Left lung (tissue), 10 donors: Measurements from ENCODE around the gene BMPR1B. TPM values are rescaled to one million over a fixed set of nuclear protein-coding genes. Genes with fewer than 3 reads are reported as not detected.
"Not testable (repeated sequence)": the region's sequence is repeated elsewhere in the genome, so short reads cannot be mapped to it uniquely, and the experiment has no call there.

Experiments used
- ATAC-seq: fragments of 200-7000 bp; cut with Tn5 transposase; one replicate; pipeline ENCODE4 v1.9.1; 2020; ENCODE audit warnings: moderate library complexity
- DNase-seq, 4 donors: peaks; one replicate each; pipeline ENCODE4 v3.0.0-alpha.2; 2013 to 2020
- H3K27ac ChIP-seq, 2 donors: fragments of 200-600 bp; sonication (generic) in 1 of 2; one replicate each; pipeline versions ENCODE4 v1.5.0 to v1.8.0; 2020 to 2021
- H3K27me3 ChIP-seq, 2 donors: fragments of 200-600 bp; sonication (generic) in 1 of 2; one replicate each; pipeline versions ENCODE4 v1.5.0 to v1.8.0; 2020 to 2021
- H3K36me3 ChIP-seq, 2 donors: fragments of 200-600 bp; sonication (generic) in 1 of 2; one replicate each; pipeline versions ENCODE4 v1.5.0 to v1.8.0; 2020 to 2021
- H3K4me1 ChIP-seq, 2 donors: fragments of 200-600 bp; one replicate each; pipeline ENCODE4 v1.8.0; 2021
- H3K4me3 ChIP-seq, 2 donors: fragments of 200-600 bp; sonication (generic) in 1 of 2; one replicate each; pipeline versions ENCODE4 v1.5.0 to v1.8.0; 2020 to 2021; ENCODE audit warnings: mild to moderate bottlenecking in 1 of 2
- H3K9me3 ChIP-seq, 2 donors: fragments of 200-600 bp; sonication (generic) in 1 of 2; one replicate each; pipeline versions ENCODE4 v1.5.0 to v1.8.0; 2020 to 2021
- CTCF ChIP-seq, 2 donors: fragments of 200-600 bp; sonication (generic) in 1 of 2; IDR thresholded peaks; one replicate each; pipeline versions ENCODE4 v1.5.0 to v1.8.0; 2021; ENCODE audit warnings: antibody characterized with exemption in 2 of 2
- intact Hi-C, 2 donors: fragments of 100-400 bp; cut with DNase I; formaldehyde crosslinking; loops; one replicate each; pipeline versions ENCODE4 v1.11.2 to v1.14.2; 2022
- polyA plus RNA-seq, 6 donors: library from polyadenylated mRNA; unstranded; fragments of 120-200 nt; gene quantifications; one replicate each; pipeline ENCODE4 v1.2.1, GENCODE V29; 2013; ENCODE audit not compliant: insufficient read length in 6 of 6
- total RNA-seq, 2 donors: library from RNA; stranded (reverse); fragmentation: NEBNext Ultra II Directional; extraction: Animal tissue kit (Norgen Biotek cat#: 25700); gene quantifications; one replicate each; pipeline ENCODE4 v1.2.1, GENCODE V29; 2021
- donor health status: DM: no; HTN: yes; CAD: no.
- donor health status: DM: no; HTN: no; CAD: no.

Gene BMPR1B
- total and polyA plus RNA-seq, 8 donors: 0.61 to 3.3 (median 1.1) TPM

GRCh38 chr4:95058991-95059390, 301.2 kb downstream of the BMPR1B start:
- DNase-seq: no peak
- H3K27ac ChIP-seq: no peak overlapping the region
- no peak for TF ChIP-seq CTCF (IDR thresholded peaks at IDR 0.05)
- H3K4me1 ChIP-seq: no peaks in the 10 kb centered on the region
- intact Hi-C loops: no loop called here
- no peaks in the 10 kb centered on the region for H3K9me3 ChIP-seq
- H3K27me3 ChIP-seq: no peaks in the 10 kb centered on the region
- H3K4me3 ChIP-seq: no peak overlapping the region
- no peaks in the 10 kb centered on the region for H3K36me3 ChIP-seq
- no peak for ATAC-seq

DNA sequence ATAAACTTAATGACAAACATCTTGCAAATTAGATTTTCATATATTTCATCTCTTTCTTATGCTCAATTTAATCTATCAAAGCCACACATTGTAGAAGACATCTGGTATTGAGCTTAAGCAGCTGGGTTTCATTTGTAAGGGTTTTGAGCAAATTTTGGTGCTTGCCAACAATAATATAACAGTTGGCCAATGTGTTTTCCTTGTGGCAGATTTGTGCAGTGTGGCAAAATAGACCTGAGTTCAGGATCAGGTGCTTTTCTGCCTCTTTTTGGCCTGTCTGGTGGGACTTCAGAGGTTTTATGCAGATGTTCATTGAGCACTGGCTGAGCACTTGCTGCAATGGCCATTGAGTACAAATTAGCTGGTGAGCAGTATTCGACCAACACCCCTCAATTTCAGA, 301.9 kb downstream of the BMPR1B start:
- DNase-seq (no peak), ATAC-seq (no peak)
- H3K36me3 ChIP-seq: no peaks in the 10 kb centered on the region
- no peaks in the 10 kb centered on the region for H3K9me3 ChIP-seq
- TF ChIP-seq CTCF (IDR thresholded peaks at IDR 0.05): no peak
- H3K27me3 ChIP-seq: no peaks in the 10 kb centered on the region
- intact Hi-C loops: no loop called here
- H3K27ac ChIP-seq: no peak overlapping the region
- H3K4me1 ChIP-seq: no peaks in the 10 kb centered on the region
- H3K4me3 ChIP-seq: no peak overlapping the region

- no peak for DNase-seq
Measured at GRCh38 chr4:95061220-95061619, 303.5 kb downstream of the BMPR1B start.

DNA sequence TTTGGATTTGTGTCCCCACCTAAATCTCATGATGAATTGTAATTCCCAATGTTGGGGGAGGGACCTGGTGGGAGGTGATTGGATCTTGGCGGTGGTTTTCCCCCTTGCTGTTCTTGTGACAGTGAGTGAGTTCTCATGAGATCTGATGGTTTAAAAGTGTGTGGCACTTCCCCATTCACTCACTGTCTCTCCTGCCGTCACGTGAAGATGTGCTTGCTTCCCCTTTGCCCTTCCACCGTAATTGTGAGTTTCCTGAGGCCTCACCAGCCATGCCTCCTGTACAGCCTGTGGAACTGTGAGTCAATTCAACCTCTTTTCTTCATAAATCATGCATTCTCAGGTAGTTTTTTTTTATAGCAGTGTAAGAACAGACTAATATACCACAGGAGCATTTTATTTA, 304.0 kb downstream of the BMPR1B start:
- H3K36me3 ChIP-seq, H3K9me3 ChIP-seq, ATAC-seq, H3K4me3 ChIP-seq, H3K4me1 ChIP-seq, H3K27ac ChIP-seq, H3K27me3 ChIP-seq, intact Hi-C loops, DNase-seq: not testable (repeated sequence)

More at GRCh38 chr4:95061220-95061619, 303.5 kb downstream of the BMPR1B start:
- no peaks in the 10 kb centered on the region for H3K9me3 ChIP-seq
- no peaks in the 10 kb centered on the region for H3K4me1 ChIP-seq
- H3K27ac ChIP-seq: no peak overlapping the region
- no peaks in the 10 kb centered on the region for H3K27me3 ChIP-seq
- no peak overlapping the region for H3K4me3 ChIP-seq
- intact Hi-C loops: no loop called here
- ATAC-seq: no peak
- H3K36me3 ChIP-seq: no peaks in the 10 kb centered on the region
- no peak for TF ChIP-seq CTCF (IDR thresholded peaks at IDR 0.05)

GRCh38 chr4:95066050-95066449, 308.3 kb downstream of the BMPR1B start:
- ATAC-seq: no peak
- H3K4me3 ChIP-seq: no peak overlapping the region

More at GRCh38 chr4:95066050-95066449, 308.3 kb downstream of the BMPR1B start:
- H3K27ac ChIP-seq: no peak overlapping the region
- H3K36me3 ChIP-seq: no peaks in the 10 kb centered on the region
- DNase-seq: no peak
- intact Hi-C loops: no loop called here
- H3K27me3 ChIP-seq: no peaks in the 10 kb centered on the region
- no peaks in the 10 kb centered on the region for H3K4me1 ChIP-seq
- no peaks in the 10 kb centered on the region for H3K9me3 ChIP-seq
- no peak for TF ChIP-seq CTCF (IDR thresholded peaks at IDR 0.05)
